ENCODE measurements around the gene CEP131. TPM values are rescaled to one million over a fixed set of nuclear protein-coding genes. Genes with fewer than 3 reads are reported as not detected.

Gene CEP131
- polyA plus RNA-seq, 1 donor from 2014 or later: 21.3 TPM

- peaks cover 4% of the 10 kb centered on the region for H3K36me3 ChIP-seq (ENCODE audit: insufficient read depth, low read length)
- H3K79me2 ChIP-seq (replicated peaks; ENCODE audit: insufficient read depth, low read length): peaks cover 18% of the 10 kb centered on the region
- no peak overlapping the region for H3K4me2 ChIP-seq (ENCODE audit: low read length)
- H3K9me2 ChIP-seq (ENCODE audit: insufficient read depth, low read length): no peaks in the 10 kb centered on the region
- no peak for TF ChIP-seq RAD21 (conservative IDR thresholded peaks at IDR 0.05)
- no peak overlapping the region for H3K27ac ChIP-seq (ENCODE audit: low read length)
- no peaks in the 10 kb centered on the region for H4K20me1 ChIP-seq (ENCODE audit: insufficient read depth)
- no peaks in the 10 kb centered on the region for H3K27me3 ChIP-seq (ENCODE audit: insufficient read depth, low read depth, low read length)
- no peak overlapping the region for H3K4me3 ChIP-seq (ENCODE audit: low read length)
- H3F3A ChIP-seq (ENCODE audit: insufficient read depth, low read length, poor library complexity, severe bottlenecking): no peaks in the 10 kb centered on the region
- no peak overlapping the region for H3K9ac ChIP-seq (ENCODE audit: low read length)
- no peaks in the 10 kb centered on the region for H3K9me3 ChIP-seq (ENCODE audit: low read length)
- no peak overlapping the region for H2AFZ ChIP-seq (ENCODE audit: low read depth, low read length)
Measured at GRCh38 chr17:81234940-81235821, 12.4 kb upstream of the CEP131 start.

DNA sequence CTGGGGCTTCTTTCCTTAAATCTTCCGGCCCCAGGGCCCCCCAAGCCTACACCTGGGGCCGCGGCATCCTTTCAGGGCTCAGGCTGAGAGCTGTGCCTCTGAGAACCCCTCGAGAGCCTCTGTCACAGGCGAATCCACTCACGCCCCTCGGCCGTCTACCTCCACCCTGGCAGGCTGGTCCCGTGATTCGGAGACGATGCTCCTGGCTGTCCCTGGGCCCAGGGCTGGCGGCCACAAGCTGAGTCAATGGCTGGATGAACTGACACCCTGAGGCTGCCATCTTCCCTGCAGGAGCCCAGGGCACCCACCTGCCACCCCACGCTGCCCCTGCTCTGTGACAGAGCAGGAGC lies 11.7 kb upstream of the CEP131 start:
- H3K36me3 ChIP-seq (ENCODE audit: insufficient read depth, low read length): peaks cover 4% of the 10 kb centered on the region
- H3K27me3 ChIP-seq (ENCODE audit: insufficient read depth, low read depth, low read length): no peaks in the 10 kb centered on the region
- H3F3A ChIP-seq (ENCODE audit: insufficient read depth, low read length, poor library complexity, severe bottlenecking): no peaks in the 10 kb centered on the region
- peaks cover 11% of the 10 kb centered on the region for H3K79me2 ChIP-seq (replicated peaks; ENCODE audit: insufficient read depth, low read length)
- no peak overlapping the region for H3K4me3 ChIP-seq (ENCODE audit: low read length)
- no peak overlapping the region for H3K27ac ChIP-seq (ENCODE audit: low read length)
- no peak overlapping the region for H2AFZ ChIP-seq (ENCODE audit: low read depth, low read length)
- H3K4me2 ChIP-seq (ENCODE audit: low read length): no peak overlapping the region
- no peak overlapping the region for H3K9ac ChIP-seq (ENCODE audit: low read length)
- H3K9me2 ChIP-seq (ENCODE audit: insufficient read depth, low read length): no peaks in the 10 kb centered on the region
- H3K9me3 ChIP-seq (ENCODE audit: low read length): no peaks in the 10 kb centered on the region
- TF ChIP-seq EP300 (conservative IDR thresholded peaks at IDR 0.05; ENCODE audit: poor library complexity, severe bottlenecking) (no peak), REST (IDR thresholded peaks at IDR 0.05; ENCODE audit: borderline replicate concordance) (no peak), MXI1 (conservative IDR thresholded peaks at IDR 0.05; ENCODE audit: poor library complexity, severe bottlenecking) (no peak), TAF1 (IDR thresholded peaks at IDR 0.05; ENCODE audit: low read depth) (no peak), POLR2AphosphoS5 (IDR thresholded peaks at IDR 0.05) (no peak), EZH2 (IDR thresholded peaks at IDR 0.05; ENCODE audit: borderline replicate concordance, insufficient read depth, low read length, poor library complexity, severe bottlenecking) (no peak), RAD21 (conservative IDR thresholded peaks at IDR 0.05) (no peak), SMC3 (conservative IDR thresholded peaks at IDR 0.05; ENCODE audit: poor library complexity) (no peak)
- TF ChIP-seq, protein P1, sequence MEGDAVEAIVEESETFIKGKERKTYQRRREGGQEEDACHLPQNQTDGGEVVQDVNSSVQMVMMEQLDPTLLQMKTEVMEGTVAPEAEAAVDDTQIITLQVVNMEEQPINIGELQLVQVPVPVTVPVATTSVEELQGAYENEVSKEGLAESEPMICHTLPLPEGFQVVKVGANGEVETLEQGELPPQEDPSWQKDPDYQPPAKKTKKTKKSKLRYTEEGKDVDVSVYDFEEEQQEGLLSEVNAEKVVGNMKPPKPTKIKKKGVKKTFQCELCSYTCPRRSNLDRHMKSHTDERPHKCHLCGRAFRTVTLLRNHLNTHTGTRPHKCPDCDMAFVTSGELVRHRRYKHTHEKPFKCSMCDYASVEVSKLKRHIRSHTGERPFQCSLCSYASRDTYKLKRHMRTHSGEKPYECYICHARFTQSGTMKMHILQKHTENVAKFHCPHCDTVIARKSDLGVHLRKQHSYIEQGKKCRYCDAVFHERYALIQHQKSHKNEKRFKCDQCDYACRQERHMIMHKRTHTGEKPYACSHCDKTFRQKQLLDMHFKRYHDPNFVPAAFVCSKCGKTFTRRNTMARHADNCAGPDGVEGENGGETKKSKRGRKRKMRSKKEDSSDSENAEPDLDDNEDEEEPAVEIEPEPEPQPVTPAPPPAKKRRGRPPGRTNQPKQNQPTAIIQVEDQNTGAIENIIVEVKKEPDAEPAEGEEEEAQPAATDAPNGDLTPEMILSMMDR (IDR thresholded peaks at IDR 0.05; ENCODE audit: poor library complexity, severe bottlenecking): no peak
- H4K20me1 ChIP-seq (ENCODE audit: insufficient read depth): no peaks in the 10 kb centered on the region
